NB4 (cell line): ENCODE results near the gene SUSD6.
"Not testable (repeated sequence)": the region's sequence is repeated elsewhere in the genome, so short reads cannot be mapped to it uniquely, and the experiment has no call there.

Experiments
- DNase-seq: peaks from one replicate; pipeline ENCODE4 v3.0.0; 2010; ENCODE audit warnings: low read depth
- H3K4me3 ChIP-seq: one replicate; pipeline ENCODE4 v1.5.1; 2011; ENCODE audit warnings: mild to moderate bottlenecking, low read depth, low read length, moderate library complexity
- CTCF ChIP-seq: IDR thresholded peaks from one replicate; pipeline ENCODE4 v1.5.1; 2012; ENCODE audit warnings: low read depth, low read length
- MAX ChIP-seq: IDR thresholded peaks from 2 replicates; pipeline ENCODE4 v1.6.1; 2011; ENCODE audit warnings: low read depth, low read length
- MYC ChIP-seq: IDR thresholded peaks from 2 replicates; pipeline ENCODE4 v1.6.1; 2011; ENCODE audit warnings: low read depth, low read length
- POLR2A ChIP-seq: IDR thresholded peaks from 2 replicates; pipeline ENCODE4 v1.6.1; 2011; ENCODE audit warnings: mild to moderate bottlenecking; ENCODE audit not compliant: insufficient read length; ENCODE audit errors: extremely low read depth

SUSD6 gene

GRCh38 chr14:69644814-69645213 lies 33.4 kb downstream of the SUSD6 start:
- no peak for DNase-seq
- H3K4me3 ChIP-seq: no peak overlapping the region
- no peak for TF ChIP-seq MAX
- no peak for TF ChIP-seq MYC
- TF ChIP-seq POLR2A: no peak
- TF ChIP-seq CTCF: no peak

- TF ChIP-seq MYC (no peak), POLR2A (no peak), MAX (no peak), CTCF (no peak)
- H3K4me3 ChIP-seq: no peak overlapping the region
- DNase-seq: no peak
Observed at GRCh38 chr14:69647213-69647612, 35.8 kb downstream of the SUSD6 start.

GRCh38 chr14:69647642-69648041 lies 36.2 kb downstream of the SUSD6 start:
- not testable (repeated sequence) for DNase-seq, H3K4me3 ChIP-seq

GRCh38 chr14:69648480-69649451 lies 37.4 kb downstream of the SUSD6 start:
- TF ChIP-seq CTCF (no peak), MYC (no peak), POLR2A (no peak), MAX (no peak)
- no peak for DNase-seq
- no peak overlapping the region for H3K4me3 ChIP-seq

GRCh38 chr14:69650948-69651369 lies 39.6 kb downstream of the SUSD6 start:
- no peak overlapping the region for H3K4me3 ChIP-seq
- DNase-seq: no peak
- TF ChIP-seq POLR2A: no peak
- TF ChIP-seq CTCF: no peak
- TF ChIP-seq MAX: no peak
- no peak for TF ChIP-seq MYC

GRCh38 chr14:69651664-69652063 lies 40.3 kb downstream of the SUSD6 start:
- DNase-seq: peak; percentile 27
- no peak for TF ChIP-seq MYC
- no peak for TF ChIP-seq MAX
- no peak for TF ChIP-seq POLR2A
- no peak for TF ChIP-seq CTCF
- H3K4me3 ChIP-seq: no peak overlapping the region
